Neuronal stem cell (in vitro differentiated cells): Measurements from ENCODE around the gene NFKB1.

Experiments
- DNase-seq: peaks from one replicate; pipeline ENCODE4 v3.0.0-alpha.2; 2013; ENCODE audit warnings: low spot score
- H2AFZ ChIP-seq: one replicate; pipeline ENCODE4 v1.6.1; 2013; ENCODE audit warnings: mild to moderate bottlenecking, low read length, inconsistent platforms
- H2AK5ac ChIP-seq: 2 replicates; pipeline ENCODE4 v1.6.1; 2013; ENCODE audit warnings: low read depth, mild to moderate bottlenecking, inconsistent platforms, low read length, moderate library complexity, mixed read lengths
- H2BK120ac ChIP-seq: 2 replicates; pipeline ENCODE4 v1.6.1; 2013; ENCODE audit warnings: low read depth, mild to moderate bottlenecking, inconsistent platforms, low read length, moderate library complexity, mixed read lengths
- H2BK12ac ChIP-seq: one replicate; pipeline ENCODE4 v1.6.1; 2013; ENCODE audit warnings: low read length, inconsistent platforms
- H2BK15ac ChIP-seq: 2 replicates; pipeline ENCODE4 v1.6.1; 2013; ENCODE audit warnings: mild to moderate bottlenecking, low read length, inconsistent platforms, mixed read lengths
- H2BK5ac ChIP-seq: one replicate; pipeline ENCODE4 v1.6.1; 2013; ENCODE audit warnings: inconsistent platforms, mild to moderate bottlenecking, low read length, moderate library complexity
- H3K14ac ChIP-seq: one replicate; pipeline ENCODE4 v1.6.1; 2013; ENCODE audit warnings: low read length, inconsistent platforms
- H3K18ac ChIP-seq: 2 replicates; pipeline ENCODE4 v1.6.1; 2013; ENCODE audit warnings: low read length, inconsistent platforms
- H3K23ac ChIP-seq: 2 replicates; pipeline ENCODE4 v1.6.1; 2013; ENCODE audit warnings: low read depth, mild to moderate bottlenecking, mixed read lengths, low read length, inconsistent platforms; ENCODE audit not compliant: poor library complexity
- H3K27ac ChIP-seq: replicated peaks from 3 replicates; pipeline ENCODE4 v1.5.1; 2013; ENCODE audit warnings: low read length, inconsistent platforms
- H3K27me3 ChIP-seq, 3 experiments: 2 replicates each; pipeline ENCODE4 v1.6.1; 2013; ENCODE audit warnings: low read length in 3 of 3, mild to moderate bottlenecking in 2 of 3, inconsistent platforms in 1 of 3, low read depth in 1 of 3, mixed read lengths in 1 of 3, moderate library complexity in 1 of 3; ENCODE audit not compliant: control insufficient read depth in 3 of 3, insufficient read depth in 3 of 3
- H3K36me3 ChIP-seq, 2 donors: replicated peaks in 1 of 2; 2 replicates each; pipeline ENCODE4 v1.6.1; 2013; ENCODE audit warnings: low read length in 2 of 2; ENCODE audit not compliant: control insufficient read depth in 2 of 2, insufficient read depth in 2 of 2
- H3K4ac ChIP-seq: 2 replicates; pipeline ENCODE4 v1.6.1; 2013; ENCODE audit warnings: inconsistent platforms, mild to moderate bottlenecking, low read length, moderate library complexity
- H3K4me1 ChIP-seq, 2 donors: 1 replicate in 1 of 2; 2 replicates in 1 of 2; pipeline ENCODE4 v1.6.1; 2013; ENCODE audit warnings: low read length in 2 of 2, low read depth in 1 of 2; ENCODE audit not compliant: control insufficient read depth in 2 of 2, insufficient read depth in 1 of 2
- H3K4me2 ChIP-seq: one replicate; pipeline ENCODE4 v1.6.1; 2013; ENCODE audit warnings: mild to moderate bottlenecking, low read length, inconsistent platforms; ENCODE audit not compliant: insufficient read depth, poor library complexity, severe bottlenecking
- H3K4me3 ChIP-seq, 2 donors: 2 replicates each; pipeline ENCODE4 v1.5.1; 2013; ENCODE audit warnings: low read length in 2 of 2, mild to moderate bottlenecking in 2 of 2, inconsistent platforms in 1 of 2, moderate library complexity in 1 of 2
- H3K79me1 ChIP-seq: one replicate; pipeline ENCODE4 v1.6.1; 2013; ENCODE audit warnings: low read depth, mild to moderate bottlenecking, inconsistent platforms, low read length, moderate library complexity
- H3K9ac ChIP-seq: one replicate; pipeline ENCODE4 v1.6.1; 2013; ENCODE audit warnings: mild to moderate bottlenecking, low read depth, low read length, inconsistent platforms; ENCODE audit not compliant: poor library complexity
- H3K9me3 ChIP-seq, 2 donors: replicated peaks in 1 of 2; 2 replicates each; pipeline versions ENCODE3 to v1.6.1; 2013; ENCODE audit warnings: low read length in 2 of 2, mild to moderate bottlenecking in 2 of 2, inconsistent platforms in 1 of 2, low read depth in 1 of 2, mixed read lengths in 1 of 2, moderate library complexity in 1 of 2; ENCODE audit not compliant: control insufficient read depth in 2 of 2, insufficient read depth in 1 of 2
- H4K8ac ChIP-seq: one replicate; pipeline ENCODE4 v1.6.1; 2013; ENCODE audit warnings: low read depth, mild to moderate bottlenecking, inconsistent platforms, low read length, moderate library complexity
- H4K91ac ChIP-seq: one replicate; pipeline ENCODE4 v1.6.1; 2013; ENCODE audit warnings: low read length, low read depth, mild to moderate bottlenecking, inconsistent platforms; ENCODE audit not compliant: poor library complexity
- WGBS, 2 donors: extraction: QIAGEN DNeasy Blood & Tissue Kit; methylation state at CpG; one replicate each; pipeline ENCODE4 v1.1.7; 2013; ENCODE audit warnings: missing lambda C conversion rate in 2 of 2, mixed read lengths in 1 of 2; ENCODE audit not compliant: insufficient read length in 2 of 2, insufficient replicate concordance in 1 of 2; ENCODE audit errors: extremely low coverage in 2 of 2; 5-methylcytosine and 5-hydroxymethylcytosine counted together

Gene NFKB1

DNA sequence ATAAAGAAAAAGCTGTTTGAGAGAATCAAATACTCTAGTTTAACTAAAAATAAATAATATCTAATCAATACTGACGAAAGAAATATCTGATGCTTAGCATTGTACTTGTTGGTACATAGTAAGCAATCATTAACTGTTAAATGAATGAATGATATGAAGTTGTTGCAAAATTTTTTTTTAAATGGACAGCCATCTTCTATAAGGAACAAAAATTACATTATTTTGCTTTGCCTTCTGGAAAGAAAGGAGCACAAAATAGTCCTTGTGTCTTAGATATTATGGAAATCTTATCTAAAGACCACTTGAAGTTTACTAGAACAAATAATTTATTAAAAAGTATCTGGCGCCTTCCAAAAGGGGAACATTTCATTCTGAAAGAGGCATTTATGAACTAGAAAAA, 4.5 kb downstream of the NFKB1 start:
- H3K79me1 ChIP-seq = no peaks in the 10 kb centered on the region
- H4K8ac ChIP-seq = no peak overlapping the region
- H3K23ac ChIP-seq = no peak overlapping the region
- no peak overlapping the region for H2BK5ac ChIP-seq
- H2BK120ac ChIP-seq = no peak overlapping the region
- no peak overlapping the region for H3K4ac ChIP-seq
- H4K91ac ChIP-seq = no peak overlapping the region
- H3K14ac ChIP-seq = no peak overlapping the region
- peaks cover 0 to 4% of the 10 kb centered on the region in 2 donors for H3K4me1 ChIP-seq
- no peak overlapping the region for H3K4me3 ChIP-seq
- H3K4me2 ChIP-seq = no peak overlapping the region
- DNase-seq = no peak
- H2AFZ ChIP-seq = no peak overlapping the region
- H3K9ac ChIP-seq = no peak overlapping the region
- H3K36me3 ChIP-seq = no peaks in the 10 kb centered on the region
- H3K27me3 ChIP-seq = no peaks in the 10 kb centered on the region
- no CpG with 5 or more reads among the region's 2 CpGs for WGBS, 2 donors
- H2BK15ac ChIP-seq = no peak overlapping the region
- no peak overlapping the region for H2BK12ac ChIP-seq
- no peak overlapping the region for H3K18ac ChIP-seq
- no peak overlapping the region for H3K27ac ChIP-seq
- H2AK5ac ChIP-seq = no peak overlapping the region
- no peaks in the 10 kb centered on the region for H3K9me3 ChIP-seq

DNA sequence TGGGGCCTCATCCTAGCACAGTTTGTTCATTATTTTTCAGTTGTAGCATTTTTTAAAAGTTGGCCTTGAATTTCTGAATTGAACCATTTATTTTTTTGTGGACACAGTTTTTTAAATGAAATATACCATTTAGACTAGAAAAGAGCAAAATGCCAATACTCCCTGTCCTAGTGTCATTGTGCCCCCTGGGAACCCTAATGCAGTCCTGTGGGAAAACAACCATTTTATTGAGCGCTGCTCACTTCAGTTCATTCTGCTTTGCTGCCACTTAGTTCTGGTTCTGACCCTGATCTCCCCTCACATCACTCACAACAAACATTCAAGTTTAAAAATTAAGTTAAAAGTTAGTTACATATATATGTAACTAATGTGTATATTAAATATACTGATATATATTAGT, 5.4 kb downstream of the NFKB1 start:
- H3K4me3 ChIP-seq = no peak overlapping the region
- no peaks in the 10 kb centered on the region for H3K9me3 ChIP-seq
- H3K14ac ChIP-seq = no peak overlapping the region
- H4K91ac ChIP-seq = no peak overlapping the region
- H3K36me3 ChIP-seq = no peaks in the 10 kb centered on the region
- no CpG with 5 or more reads among the region's 1 CpG for WGBS, 2 donors
- no peak overlapping the region for H4K8ac ChIP-seq
- H3K4me2 ChIP-seq = no peak overlapping the region
- DNase-seq = no peak
- no peak overlapping the region for H2BK5ac ChIP-seq
- H2AFZ ChIP-seq = no peak overlapping the region
- H3K18ac ChIP-seq = no peak overlapping the region
- H2BK12ac ChIP-seq = no peak overlapping the region
- peaks cover 0 to 4% of the 10 kb centered on the region in 2 donors for H3K4me1 ChIP-seq
- H3K27ac ChIP-seq = no peak overlapping the region
- no peaks in the 10 kb centered on the region for H3K79me1 ChIP-seq
- H3K9ac ChIP-seq = no peak overlapping the region
- no peak overlapping the region for H2BK15ac ChIP-seq
- no peaks in the 10 kb centered on the region for H3K27me3 ChIP-seq
- no peak overlapping the region for H2AK5ac ChIP-seq
- no peak overlapping the region for H2BK120ac ChIP-seq
- H3K4ac ChIP-seq = no peak overlapping the region
- no peak overlapping the region for H3K23ac ChIP-seq

DNA sequence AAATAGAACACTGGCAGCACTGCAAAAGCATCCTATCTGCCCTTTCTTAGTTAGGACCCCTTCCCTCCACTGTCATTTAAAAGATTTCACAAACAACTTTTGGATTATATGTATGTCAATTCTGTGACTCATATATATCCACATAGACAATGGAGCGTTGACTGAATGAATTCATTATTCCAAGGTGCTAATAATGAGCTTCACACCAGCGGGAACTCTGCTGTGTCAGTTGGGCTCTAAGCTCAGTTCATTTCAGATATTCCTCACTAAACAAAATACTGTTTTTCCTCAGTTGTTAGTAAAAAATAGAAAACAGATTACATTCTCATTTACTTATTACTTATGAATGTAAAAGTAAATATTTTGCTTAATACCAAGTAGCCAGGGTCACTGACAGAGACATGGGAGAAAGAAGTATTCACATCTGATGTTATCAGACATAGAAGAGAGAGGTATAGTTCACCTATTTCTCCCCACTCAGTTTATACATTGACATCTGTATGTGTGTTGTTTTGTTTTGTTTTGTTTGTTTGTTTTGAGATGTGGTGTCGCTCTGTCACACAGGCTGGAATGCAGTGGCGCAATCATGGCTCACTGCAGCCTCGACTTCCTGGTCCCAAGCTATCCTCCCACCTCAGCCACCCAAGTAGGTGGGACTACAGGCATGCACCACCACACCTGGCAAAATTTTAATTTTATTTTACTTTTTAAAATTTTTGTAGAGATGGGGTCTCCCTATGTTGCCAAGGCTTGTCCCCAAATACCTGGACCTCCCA, 10.9 kb downstream of the NFKB1 start:
- Histone ChIP-seq H3K36me3 (no peaks in the 10 kb centered on the region), H3K23ac (no peak overlapping the region), H3K79me1 (no peaks in the 10 kb centered on the region), H3K4ac (no peak overlapping the region), H2BK5ac (no peak overlapping the region), H4K8ac (no peak overlapping the region), H3K4me1 (no peaks in the 10 kb centered on the region), H3K18ac (no peak overlapping the region), H2BK15ac (no peak overlapping the region), H3K4me2 (no peak overlapping the region), H4K91ac (no peak overlapping the region), H3K27ac (no peak overlapping the region), H2BK12ac (no peak overlapping the region), H2AK5ac (no peak overlapping the region), H3K4me3 (no peak overlapping the region), H3K9me3 (peaks cover 0 to 18% of the 10 kb centered on the region in 2 donors), H3K14ac (no peak overlapping the region), H2AFZ (no peak overlapping the region), H2BK120ac (no peak overlapping the region), H3K9ac (no peak overlapping the region), H3K27me3 (no peaks in the 10 kb centered on the region)
- WGBS, 2 donors = no CpG with 5 or more reads among the region's 5 CpGs
- DNase-seq = no peak

- H3K9me3 ChIP-seq = peaks cover 0 to 18% of the 10 kb centered on the region in 2 donors
- WGBS, 2 donors = no CpG with 5 or more reads among the region's 6 CpGs
- no peak overlapping the region for H3K18ac ChIP-seq
- H3K14ac ChIP-seq = no peak overlapping the region
- no peak overlapping the region for H3K9ac ChIP-seq
- no peak overlapping the region for H4K8ac ChIP-seq
- no peaks in the 10 kb centered on the region for H3K27me3 ChIP-seq
- H2BK15ac ChIP-seq = no peak overlapping the region
- H3K79me1 ChIP-seq = no peaks in the 10 kb centered on the region
- no peak overlapping the region for H2BK120ac ChIP-seq
- no peaks in the 10 kb centered on the region for H3K36me3 ChIP-seq
- no peak overlapping the region for H3K4me3 ChIP-seq
- no peaks in the 10 kb centered on the region for H3K4me1 ChIP-seq
- H3K4me2 ChIP-seq = no peak overlapping the region
- no peak for DNase-seq
- no peak overlapping the region for H2AFZ ChIP-seq
- no peak overlapping the region for H2AK5ac ChIP-seq
- H2BK5ac ChIP-seq = no peak overlapping the region
- no peak overlapping the region for H4K91ac ChIP-seq
- no peak overlapping the region for H3K27ac ChIP-seq
- no peak overlapping the region for H3K4ac ChIP-seq
- no peak overlapping the region for H3K23ac ChIP-seq
- H2BK12ac ChIP-seq = no peak overlapping the region
Measured at GRCh38 chr4:102514298-102514964, 13.3 kb downstream of the NFKB1 start.
